ENCODE measurements around the gene TSPAN18. TPM values are rescaled to one million over a fixed set of nuclear protein-coding genes. Genes with fewer than 3 reads are reported as not detected.

TSPAN18 gene
- total RNA-seq, 1 experiment from 2014 or later, result 1.8 TPM

GRCh38 chr11:44942029-44942955, 215.5 kb downstream of the TSPAN18 start:
- H3K9ac ChIP-seq (ENCODE audit: low read length), result no peak overlapping the region
- peaks cover 28% of the 10 kb centered on the region for H3K4me1 ChIP-seq (ENCODE audit: low read length)
- no peaks in the 10 kb centered on the region for H3K9me2 ChIP-seq (replicated peaks; ENCODE audit: insufficient read depth, low read length)
- H3K36me3 ChIP-seq (ENCODE audit: insufficient read depth, low read length), result no peaks in the 10 kb centered on the region
- peak overlapping the region; percentile 39 for H3K4me2 ChIP-seq (ENCODE audit: low read depth, low read length, poor library complexity, severe bottlenecking)
- no peaks in the 10 kb centered on the region for H4K20me1 ChIP-seq (ENCODE audit: insufficient read depth, low read depth, low read length)
- DNase-seq, result no peak
- H3K4me3 ChIP-seq (ENCODE audit: low read length), result peak overlapping the region; percentile 29; the same call in 1 of the 2 replicates
- H2AFZ ChIP-seq (ENCODE audit: low read length), result no peak overlapping the region
- no peaks in the 10 kb centered on the region for H3K27me3 ChIP-seq (ENCODE audit: low read length)
- H3K79me2 ChIP-seq (ENCODE audit: low read length), result no peaks in the 10 kb centered on the region
- H3K9me3 ChIP-seq (ENCODE audit: low read length), result no peaks in the 10 kb centered on the region
- no peak overlapping the region for H3K27ac ChIP-seq (ENCODE audit: low read length)

- peak; percentile 82 for DNase-seq
- no peaks in the 10 kb centered on the region for H4K20me1 ChIP-seq (ENCODE audit: insufficient read depth, low read depth, low read length)
- no peaks in the 10 kb centered on the region for H3K36me3 ChIP-seq (ENCODE audit: insufficient read depth, low read length)
- H3K27ac ChIP-seq (ENCODE audit: low read length), result no peak overlapping the region
- no peaks in the 10 kb centered on the region for H3K27me3 ChIP-seq (ENCODE audit: low read length)
- no peaks in the 10 kb centered on the region for H3K9me2 ChIP-seq (replicated peaks; ENCODE audit: insufficient read depth, low read length)
- H3K79me2 ChIP-seq (ENCODE audit: low read length), result no peaks in the 10 kb centered on the region
- H3K4me2 ChIP-seq (ENCODE audit: low read depth, low read length, poor library complexity, severe bottlenecking), result peak overlapping the region; percentile 39
- peak overlapping the region; percentile 29; the same call in 1 of the 2 replicates for H3K4me3 ChIP-seq (ENCODE audit: low read length)
- H3K9me3 ChIP-seq (ENCODE audit: low read length), result no peaks in the 10 kb centered on the region
- no peak overlapping the region for H2AFZ ChIP-seq (ENCODE audit: low read length)
- H3K4me1 ChIP-seq (ENCODE audit: low read length), result peaks cover 28% of the 10 kb centered on the region
- no peak overlapping the region for H3K9ac ChIP-seq (ENCODE audit: low read length)
Observed at GRCh38 chr11:44943118-44943517, 216.4 kb downstream of the TSPAN18 start.

- H3K4me1 ChIP-seq (ENCODE audit: low read length), result peaks cover 28% of the 10 kb centered on the region
- no peaks in the 10 kb centered on the region for H3K9me2 ChIP-seq (replicated peaks; ENCODE audit: insufficient read depth, low read length)
- no peak overlapping the region for H3K4me3 ChIP-seq (ENCODE audit: low read length)
- H4K20me1 ChIP-seq (ENCODE audit: insufficient read depth, low read depth, low read length), result no peaks in the 10 kb centered on the region
- H3K4me2 ChIP-seq (ENCODE audit: low read depth, low read length, poor library complexity, severe bottlenecking), result peak overlapping the region; percentile 39
- no peak for DNase-seq
- no peak overlapping the region for H3K27ac ChIP-seq (ENCODE audit: low read length)
- H3K36me3 ChIP-seq (ENCODE audit: insufficient read depth, low read length), result no peaks in the 10 kb centered on the region
- H3K27me3 ChIP-seq (ENCODE audit: low read length), result no peaks in the 10 kb centered on the region
- H3K9me3 ChIP-seq (ENCODE audit: low read length), result no peaks in the 10 kb centered on the region
- no peak overlapping the region for H3K9ac ChIP-seq (ENCODE audit: low read length)
- no peaks in the 10 kb centered on the region for H3K79me2 ChIP-seq (ENCODE audit: low read length)
- no peak overlapping the region for H2AFZ ChIP-seq (ENCODE audit: low read length)
Observed at GRCh38 chr11:44943696-44944095, 216.9 kb downstream of the TSPAN18 start.

- Histone ChIP-seq H3K9me2 (replicated peaks; ENCODE audit: insufficient read depth, low read length) (no peaks in the 10 kb centered on the region), H3K4me2 (ENCODE audit: low read depth, low read length, poor library complexity, severe bottlenecking) (no peak overlapping the region), H3K36me3 (ENCODE audit: insufficient read depth, low read length) (no peaks in the 10 kb centered on the region), H3K4me1 (ENCODE audit: low read length) (peaks cover 28% of the 10 kb centered on the region), H3K9ac (ENCODE audit: low read length) (no peak overlapping the region), H3K9me3 (ENCODE audit: low read length) (no peaks in the 10 kb centered on the region), H3K27ac (ENCODE audit: low read length) (no peak overlapping the region), H3K79me2 (ENCODE audit: low read length) (no peaks in the 10 kb centered on the region), H3K27me3 (ENCODE audit: low read length) (no peaks in the 10 kb centered on the region), H2AFZ (ENCODE audit: low read length) (no peak overlapping the region), H4K20me1 (ENCODE audit: insufficient read depth, low read depth, low read length) (no peaks in the 10 kb centered on the region), H3K4me3 (ENCODE audit: low read length) (no peak overlapping the region)
- no peak for DNase-seq
Observed at GRCh38 chr11:44944181-44944852, 217.6 kb downstream of the TSPAN18 start.

GRCh38 chr11:44944853-44945235, 218.1 kb downstream of the TSPAN18 start:
- H3K9me2 ChIP-seq (replicated peaks; ENCODE audit: insufficient read depth, low read length), result no peaks in the 10 kb centered on the region
- H3K79me2 ChIP-seq (ENCODE audit: low read length), result no peaks in the 10 kb centered on the region
- H4K20me1 ChIP-seq (ENCODE audit: insufficient read depth, low read depth, low read length), result no peaks in the 10 kb centered on the region
- no peak for DNase-seq
- no peak overlapping the region for H3K4me2 ChIP-seq (ENCODE audit: low read depth, low read length, poor library complexity, severe bottlenecking)
- H2AFZ ChIP-seq (ENCODE audit: low read length), result no peak overlapping the region
- H3K27me3 ChIP-seq (ENCODE audit: low read length), result no peaks in the 10 kb centered on the region
- H3K36me3 ChIP-seq (ENCODE audit: insufficient read depth, low read length), result no peaks in the 10 kb centered on the region
- H3K4me1 ChIP-seq (ENCODE audit: low read length), result peaks cover 28% of the 10 kb centered on the region
- no peaks in the 10 kb centered on the region for H3K9me3 ChIP-seq (ENCODE audit: low read length)
- H3K9ac ChIP-seq (ENCODE audit: low read length), result no peak overlapping the region
- no peak overlapping the region for H3K27ac ChIP-seq (ENCODE audit: low read length)
- no peak overlapping the region for H3K4me3 ChIP-seq (ENCODE audit: low read length)

GRCh38 chr11:44945666-44946065, 218.9 kb downstream of the TSPAN18 start:
- no peaks in the 10 kb centered on the region for H4K20me1 ChIP-seq (ENCODE audit: insufficient read depth, low read depth, low read length)

GRCh38 chr11:44946263-44946662, 219.5 kb downstream of the TSPAN18 start:
- H2AFZ ChIP-seq (ENCODE audit: low read length), result no peak overlapping the region
- no peaks in the 10 kb centered on the region for H3K36me3 ChIP-seq (ENCODE audit: insufficient read depth, low read length)
- H3K79me2 ChIP-seq (ENCODE audit: low read length), result no peaks in the 10 kb centered on the region
- peaks cover 28% of the 10 kb centered on the region for H3K4me1 ChIP-seq (ENCODE audit: low read length)
- no peak for DNase-seq
- H3K4me2 ChIP-seq (ENCODE audit: low read depth, low read length, poor library complexity, severe bottlenecking), result no peak overlapping the region
- no peak overlapping the region for H3K4me3 ChIP-seq (ENCODE audit: low read length)
- H3K9ac ChIP-seq (ENCODE audit: low read length), result no peak overlapping the region
- H3K27me3 ChIP-seq (ENCODE audit: low read length), result no peaks in the 10 kb centered on the region
- no peaks in the 10 kb centered on the region for H4K20me1 ChIP-seq (ENCODE audit: insufficient read depth, low read depth, low read length)
- no peak overlapping the region for H3K27ac ChIP-seq (ENCODE audit: low read length)
- H3K9me3 ChIP-seq (ENCODE audit: low read length), result no peaks in the 10 kb centered on the region
- H3K9me2 ChIP-seq (replicated peaks; ENCODE audit: insufficient read depth, low read length), result no peaks in the 10 kb centered on the region

More at GRCh38 chr11:44945666-44946065, 218.9 kb downstream of the TSPAN18 start:
- H3K27ac ChIP-seq (ENCODE audit: low read length), result no peak overlapping the region
- no peaks in the 10 kb centered on the region for H3K9me3 ChIP-seq (ENCODE audit: low read length)
- no peak overlapping the region for H3K9ac ChIP-seq (ENCODE audit: low read length)
- no peaks in the 10 kb centered on the region for H3K27me3 ChIP-seq (ENCODE audit: low read length)
- no peaks in the 10 kb centered on the region for H3K9me2 ChIP-seq (replicated peaks; ENCODE audit: insufficient read depth, low read length)
- H3K4me1 ChIP-seq (ENCODE audit: low read length), result peaks cover 28% of the 10 kb centered on the region
- H3K4me2 ChIP-seq (ENCODE audit: low read depth, low read length, poor library complexity, severe bottlenecking), result no peak overlapping the region
- no peaks in the 10 kb centered on the region for H3K79me2 ChIP-seq (ENCODE audit: low read length)
- H2AFZ ChIP-seq (ENCODE audit: low read length), result no peak overlapping the region
- H3K36me3 ChIP-seq (ENCODE audit: insufficient read depth, low read length), result no peaks in the 10 kb centered on the region
- DNase-seq, result no peak
- H3K4me3 ChIP-seq (ENCODE audit: low read length), result no peak overlapping the region

GRCh38 chr11:44947114-44947513, 220.4 kb downstream of the TSPAN18 start:
- H2AFZ ChIP-seq (ENCODE audit: low read length), result no peak overlapping the region
- no peaks in the 10 kb centered on the region for H3K27me3 ChIP-seq (ENCODE audit: low read length)
- H3K9me2 ChIP-seq (replicated peaks; ENCODE audit: insufficient read depth, low read length), result no peaks in the 10 kb centered on the region
- no peak overlapping the region for H3K9ac ChIP-seq (ENCODE audit: low read length)
- no peak overlapping the region for H3K4me2 ChIP-seq (ENCODE audit: low read depth, low read length, poor library complexity, severe bottlenecking)
- no peaks in the 10 kb centered on the region for H3K79me2 ChIP-seq (ENCODE audit: low read length)
- H3K4me3 ChIP-seq (ENCODE audit: low read length), result no peak overlapping the region
- no peaks in the 10 kb centered on the region for H3K36me3 ChIP-seq (ENCODE audit: insufficient read depth, low read length)
- no peak overlapping the region for H3K27ac ChIP-seq (ENCODE audit: low read length)
- H4K20me1 ChIP-seq (ENCODE audit: insufficient read depth, low read depth, low read length), result no peaks in the 10 kb centered on the region
- no peaks in the 10 kb centered on the region for H3K9me3 ChIP-seq (ENCODE audit: low read length)
- no peak for DNase-seq
- peaks cover 26% of the 10 kb centered on the region for H3K4me1 ChIP-seq (ENCODE audit: low read length)

Data from Karpas-422 (cell line).